Activated CD8-positive, alpha-beta T cell treated with anti-CD3 and anti-CD28 coated beads for 36 hours (primary cell): ENCODE measurements around the gene NUMB. TPM values are rescaled to one million over a fixed set of nuclear protein-coding genes. Genes with fewer than 3 reads are reported as not detected.
A peak's percentile ranks its signal among the peaks of the same experiment; 100 is the strongest.

ENCODE experiments used
- ATAC-seq: fragments of 200-7000 bp; cut with Tn5 transposase; one replicate; pipeline ENCODE4 v1.10.0; 2021; ENCODE audit warnings: mild to moderate bottlenecking, moderate library complexity
- CTCF ChIA-PET: fragments of 350-600 bp; sonication (Branson Sonifier 250); formaldehyde crosslinking; loops from one replicate; lab custom pipeline; 2021; ENCODE audit warnings: antibody characterized with exemption; lab: Charles Lee
- POLR2A ChIA-PET: fragments of 350-600 bp; sonication (Branson Sonifier 250); formaldehyde crosslinking; loops from one replicate; lab custom pipeline; 2021; ENCODE audit warnings: antibody characterized with exemption; lab: Charles Lee
- DNase-seq: peaks from one replicate; pipeline ENCODE4 v3.0.0-alpha.2; 2020
- H3K27ac Mint-ChIP-seq: one replicate; pipeline ENCODE4 v1.8.0; 2021; ENCODE audit warnings: mild to moderate bottlenecking, mixed read lengths
- H3K27me3 Mint-ChIP-seq: one replicate; pipeline ENCODE4 v1.8.0; 2021; ENCODE audit warnings: mixed read lengths
- H3K36me3 Mint-ChIP-seq: one replicate; pipeline ENCODE4 v1.8.0; 2021; ENCODE audit warnings: low read depth, mixed read lengths
- H3K4me1 Mint-ChIP-seq: one replicate; pipeline ENCODE4 v1.8.0; 2021; ENCODE audit warnings: low read depth, mixed read lengths
- H3K4me3 Mint-ChIP-seq: one replicate; pipeline ENCODE4 v1.8.0; 2021; ENCODE audit warnings: mild to moderate bottlenecking, moderate library complexity, mixed read lengths
- H3K9me3 Mint-ChIP-seq: one replicate; pipeline ENCODE4 v1.8.0; 2021; ENCODE audit warnings: mixed read lengths
- CTCF ChIP-seq: fragments of 200-600 bp; IDR thresholded peaks from one replicate; pipeline ENCODE4 v1.8.0; 2022; ENCODE audit warnings: antibody characterized with exemption, mild to moderate bottlenecking
- intact Hi-C: fragments of 100-400 bp; cut with micrococcal nuclease; formaldehyde crosslinking; loops from one replicate; pipeline ENCODE4 v1.10.0; 2022
- total RNA-seq, 2 experiments: library from RNA; stranded (reverse); gene quantifications; one replicate each; pipeline ENCODE4 v1.2.3, GENCODE V29; 2021

NUMB gene
- total RNA-seq, 2 experiments from 2014 or later: 31.8 to 33.0 TPM

- intact Hi-C loops: no loop called here
- CTCF ChIA-PET: interaction anchor here (0.6 to 1.8 kb wide), 2 partner anchors 139 to 955 kb away, joined by 3 to 4 read pairs; no protein-coding TSS in a partner anchor
- no peak for ATAC-seq
- H3K36me3 Mint-ChIP-seq: no peaks in the 10 kb centered on the region
- no peak overlapping the region for H3K4me3 Mint-ChIP-seq
- H3K4me1 Mint-ChIP-seq: no peaks in the 10 kb centered on the region
- no peak for DNase-seq
- no peaks in the 10 kb centered on the region for H3K9me3 Mint-ChIP-seq
- H3K27ac Mint-ChIP-seq: no peak overlapping the region
- H3K27me3 Mint-ChIP-seq: no peaks in the 10 kb centered on the region
- POLR2A ChIA-PET: no interaction called here
- TF ChIP-seq CTCF: no peak
These were observed 125.3 kb downstream of the NUMB start for GRCh38 chr14:73333031-73333430.

GRCh38 chr14:73325630-73326299, 132.6 kb downstream of the NUMB start:
- ATAC-seq: peak; percentile 51
- intact Hi-C loops: no loop called here
- Mint-ChIP-seq H3K27ac (peak overlapping the region; percentile 24), H3K9me3 (no peaks in the 10 kb centered on the region), H3K36me3 (no peaks in the 10 kb centered on the region), H3K4me1 (peaks cover 34% of the 10 kb centered on the region), H3K4me3 (no peak overlapping the region), H3K27me3 (no peaks in the 10 kb centered on the region)
- no peak for DNase-seq
- no peak for TF ChIP-seq CTCF
- POLR2A ChIA-PET: interaction anchor here (0.9 kb wide), 1 partner anchor 142 kb away, joined by 3 read pairs; no protein-coding TSS in a partner anchor
- CTCF ChIA-PET: interaction anchor here (0.7 to 1.3 kb wide), 3 partner anchors 8 to 69 kb away, joined by 3 to 5 read pairs (median 3); no protein-coding TSS in a partner anchor

- POLR2A ChIA-PET: no interaction called here
- Mint-ChIP-seq H3K4me1 (peaks cover 34% of the 10 kb centered on the region), H3K9me3 (no peaks in the 10 kb centered on the region), H3K36me3 (no peaks in the 10 kb centered on the region), H3K27ac (no peak overlapping the region), H3K27me3 (no peaks in the 10 kb centered on the region), H3K4me3 (no peak overlapping the region)
- intact Hi-C loops: no loop called here
- DNase-seq (no peak), ATAC-seq (no peak)
- TF ChIP-seq CTCF: no peak
- CTCF ChIA-PET: interaction anchor here (1.2 kb wide), 1 partner anchor 30 kb away, joined by 3 read pairs; no protein-coding TSS in a partner anchor
These were observed 133.3 kb downstream of the NUMB start for GRCh38 chr14:73325063-73325462.

- H3K9me3 Mint-ChIP-seq: no peaks in the 10 kb centered on the region
- intact Hi-C loops: no loop called here
- H3K36me3 Mint-ChIP-seq: no peaks in the 10 kb centered on the region
- H3K4me3 Mint-ChIP-seq: no peak overlapping the region
- ATAC-seq (no peak), DNase-seq (no peak)
- peak overlapping the region; percentile 16 for H3K27ac Mint-ChIP-seq
- ChIA-PET CTCF (no interaction called here), POLR2A (no interaction called here)
- peaks cover 34% of the 10 kb centered on the region for H3K4me1 Mint-ChIP-seq
- no peaks in the 10 kb centered on the region for H3K27me3 Mint-ChIP-seq
- TF ChIP-seq CTCF: no peak
These were observed 133.8 kb downstream of the NUMB start for GRCh38 chr14:73324533-73324932.

GRCh38 chr14:73323896-73324399, 134.4 kb downstream of the NUMB start:
- intact Hi-C loops: no loop called here
- Mint-ChIP-seq H3K4me3 (no peak overlapping the region), H3K36me3 (no peaks in the 10 kb centered on the region), H3K9me3 (no peaks in the 10 kb centered on the region), H3K4me1 (peaks cover 34% of the 10 kb centered on the region), H3K27ac (no peak overlapping the region), H3K27me3 (no peaks in the 10 kb centered on the region)
- no peak for TF ChIP-seq CTCF
- ChIA-PET POLR2A (interaction anchor here (0.6 kb wide), 1 partner anchor 107 kb away, joined by 3 read pairs; no protein-coding TSS in a partner anchor), CTCF (interaction anchor here (0.6 to 1.2 kb wide), 3 partner anchors 11 to 28 kb away, joined by 3 read pairs; no protein-coding TSS in a partner anchor)
- no peak for ATAC-seq
- DNase-seq: no peak
